Stimulated activated naive CD8-positive, alpha-beta T cell treated with anti-CD3 and anti-CD28 coated beads, Interleukin-15, amount 100 ng/mL, for 72 hours (primary cell): ENCODE results near the gene GSPT1.
"Not testable (repeated sequence)": the region's sequence is repeated elsewhere in the genome, so short reads cannot be mapped to it uniquely, and the experiment has no call there.

Source experiments
- ATAC-seq: fragments of 150-1000 bp; cut with Tn5 transposase; 2 replicates; pipeline ENCODE4 v1.10.0; 2021; ENCODE audit warnings: mild to moderate bottlenecking, moderate library complexity
- DNase-seq, 2 donors: peaks; one replicate each; pipeline ENCODE4 v3.0.0; 2021 to 2022
- H3K27ac Mint-ChIP-seq, 2 donors: one replicate each; pipeline ENCODE4 v1.8.0; 2022; ENCODE audit warnings: mild to moderate bottlenecking in 2 of 2, mixed read lengths in 2 of 2, moderate library complexity in 2 of 2
- H3K27me3 Mint-ChIP-seq: one replicate; pipeline ENCODE4 v1.8.0; 2022; ENCODE audit warnings: mixed read lengths
- H3K4me1 Mint-ChIP-seq: one replicate; pipeline ENCODE4 v1.8.0; 2022; ENCODE audit warnings: mild to moderate bottlenecking, mixed read lengths
- H3K4me3 Mint-ChIP-seq, 2 donors: one replicate each; pipeline ENCODE4 v1.8.0; 2022; ENCODE audit warnings: mild to moderate bottlenecking in 2 of 2, mixed read lengths in 2 of 2, moderate library complexity in 1 of 2
- H3K9me3 Mint-ChIP-seq, 2 donors: one replicate each; pipeline ENCODE4 v1.8.0; 2022; ENCODE audit warnings: mixed read lengths in 2 of 2

The GSPT1 gene

DNA sequence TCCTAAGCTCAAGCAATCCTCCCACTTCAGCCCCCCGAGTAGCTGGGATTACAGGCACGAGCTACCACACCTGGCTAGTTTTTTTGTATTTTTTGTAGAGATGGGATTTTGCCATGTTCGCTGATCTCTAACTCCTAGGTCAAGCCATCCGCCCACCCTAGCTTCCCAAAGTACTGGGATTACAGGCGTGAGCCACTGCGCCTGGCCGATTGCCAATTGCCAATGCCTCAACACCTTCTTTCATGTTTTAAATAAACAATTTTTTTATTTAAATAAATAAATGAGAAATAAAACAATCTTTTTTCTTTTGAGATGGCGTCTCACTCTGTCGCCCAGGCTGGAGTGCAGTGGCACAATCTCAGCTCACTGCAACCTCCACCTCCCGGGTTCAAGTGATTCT is 8.3 kb upstream of the GSPT1 start:
- not testable (repeated sequence) for H3K9me3 Mint-ChIP-seq, ATAC-seq, H3K27me3 Mint-ChIP-seq, H3K4me1 Mint-ChIP-seq, H3K4me3 Mint-ChIP-seq, DNase-seq, H3K27ac Mint-ChIP-seq

DNA sequence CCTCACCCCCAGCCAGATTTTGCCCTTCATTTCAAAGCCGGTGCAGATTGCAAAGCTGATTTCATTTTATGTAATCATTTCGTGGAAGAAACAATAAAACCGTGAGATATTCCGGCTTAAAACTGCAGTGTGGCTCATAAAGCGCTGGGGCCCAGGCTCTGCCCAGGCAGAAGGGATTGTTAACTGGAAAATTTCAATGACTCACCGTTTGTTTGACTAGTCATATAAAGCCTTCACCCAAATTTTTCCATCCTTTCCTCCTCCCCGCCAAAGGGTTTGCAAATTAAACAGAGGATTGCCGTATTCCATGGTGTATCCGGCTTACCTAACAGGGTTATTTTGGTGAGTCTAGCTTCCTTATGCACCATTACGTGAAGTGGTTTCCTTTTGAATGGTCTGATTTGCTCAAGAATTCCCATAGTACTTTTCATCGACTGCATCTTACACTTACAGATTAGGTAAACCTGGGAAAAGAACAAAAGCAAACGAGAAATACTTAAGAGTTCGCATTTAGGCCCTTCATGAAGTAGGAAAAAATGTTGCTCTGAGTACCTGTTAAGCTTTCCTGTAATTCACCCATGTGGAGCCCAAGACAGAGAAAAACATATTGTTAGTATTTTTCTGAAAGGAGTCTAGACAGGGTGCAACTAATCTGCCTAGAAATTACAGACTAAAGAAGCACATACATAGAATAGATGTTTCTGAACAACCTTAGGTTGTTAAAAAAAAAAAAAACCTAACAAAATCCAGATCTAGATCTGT is 949 bp upstream of the GSPT1 start:
- Mint-ChIP-seq H3K27ac (peak overlapping the region; percentile 84 to 95), H3K9me3 (no peaks in the 10 kb centered on the region), H3K27me3 (no peaks in the 10 kb centered on the region), H3K4me1 (peaks cover 37% of the 10 kb centered on the region), H3K4me3 (peak overlapping the region; percentile 90 to 91)
- ATAC-seq (no peak), DNase-seq (no peak)

DNA sequence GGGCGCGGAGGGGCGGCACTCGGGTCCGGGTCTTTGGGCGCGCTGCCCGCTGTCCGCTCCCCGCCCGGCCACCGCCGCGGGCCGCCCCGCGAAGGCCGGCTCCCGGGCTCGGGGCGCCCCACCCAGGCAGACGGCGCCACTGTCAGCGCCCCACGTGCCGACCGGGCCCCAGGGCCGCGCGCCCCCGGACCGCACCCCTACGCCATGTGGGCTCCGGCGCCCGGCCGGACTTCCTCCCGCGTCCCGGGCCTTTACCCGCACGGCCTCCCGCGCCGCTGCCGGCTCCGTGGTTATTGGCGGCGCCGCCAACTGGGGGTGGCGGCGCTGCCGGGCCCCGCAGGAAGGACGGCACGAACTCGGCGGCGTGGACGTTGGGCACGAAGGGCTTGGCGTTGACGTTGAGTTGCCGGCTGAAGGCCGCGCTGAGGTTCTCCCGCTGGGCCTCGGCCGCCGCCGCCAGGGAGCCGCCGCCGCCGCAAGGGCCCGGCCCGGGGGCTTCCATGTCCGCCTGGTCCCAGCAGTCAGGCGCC is 577 bp downstream of the GSPT1 start:
- DNase-seq (peak; percentile 51), ATAC-seq (peak; percentile 37)
- Mint-ChIP-seq H3K27me3 (no peaks in the 10 kb centered on the region), H3K27ac (peak overlapping the region in 1 of 2 donors; percentile 91), H3K4me1 (peaks cover 47% of the 10 kb centered on the region), H3K9me3 (no peaks in the 10 kb centered on the region), H3K4me3 (peak overlapping the region; percentile 93 to 97)

DNA sequence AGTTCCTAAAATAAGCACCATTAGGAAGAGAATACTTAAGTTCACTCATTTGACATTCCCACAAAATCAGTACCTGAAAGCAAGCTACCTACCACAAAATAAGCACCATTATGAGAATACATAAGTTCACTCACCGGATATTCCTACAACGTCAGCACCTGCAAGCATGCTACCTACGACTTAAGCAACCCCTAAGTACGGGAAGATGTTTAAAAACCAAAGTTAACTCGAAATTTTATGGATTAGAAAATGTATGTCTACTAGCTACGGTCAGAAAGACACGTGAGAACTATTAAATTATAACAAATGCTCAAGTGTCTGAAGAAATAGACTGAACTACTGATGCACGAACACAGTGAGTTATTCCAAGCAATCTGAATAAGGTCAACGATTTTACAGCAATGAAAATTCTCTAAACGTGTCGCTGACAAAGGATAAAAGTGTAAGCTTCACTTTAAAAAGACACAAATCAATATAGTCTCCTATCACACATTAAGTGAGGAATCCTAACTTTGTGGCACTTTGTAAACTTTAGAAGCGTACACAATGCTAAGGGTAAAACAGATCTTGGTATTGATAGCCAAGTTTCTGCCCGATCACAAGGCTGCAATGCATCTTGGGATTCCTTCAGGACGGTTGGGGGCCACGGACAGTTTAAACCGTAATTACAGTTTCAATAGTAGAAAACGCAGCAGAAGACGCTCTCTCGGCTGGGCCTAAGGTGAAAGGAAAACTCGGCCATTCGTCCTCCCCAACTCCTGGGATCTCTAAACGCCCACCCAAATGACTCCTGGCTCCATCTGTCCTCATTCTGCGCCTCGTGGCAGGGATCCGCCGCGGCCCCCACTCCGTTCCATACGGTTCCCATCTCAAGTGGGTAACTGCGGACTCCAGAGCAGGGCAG is 1.3 kb downstream of the GSPT1 start:
- Mint-ChIP-seq H3K4me1 (peaks cover 54% of the 10 kb centered on the region), H3K9me3 (no peaks in the 10 kb centered on the region), H3K4me3 (peak overlapping the region; percentile 93 to 97), H3K27ac (peak overlapping the region; percentile 91 to 93), H3K27me3 (no peaks in the 10 kb centered on the region)
- ATAC-seq (no peak), DNase-seq (peak; percentile 10 to 30)

DNA sequence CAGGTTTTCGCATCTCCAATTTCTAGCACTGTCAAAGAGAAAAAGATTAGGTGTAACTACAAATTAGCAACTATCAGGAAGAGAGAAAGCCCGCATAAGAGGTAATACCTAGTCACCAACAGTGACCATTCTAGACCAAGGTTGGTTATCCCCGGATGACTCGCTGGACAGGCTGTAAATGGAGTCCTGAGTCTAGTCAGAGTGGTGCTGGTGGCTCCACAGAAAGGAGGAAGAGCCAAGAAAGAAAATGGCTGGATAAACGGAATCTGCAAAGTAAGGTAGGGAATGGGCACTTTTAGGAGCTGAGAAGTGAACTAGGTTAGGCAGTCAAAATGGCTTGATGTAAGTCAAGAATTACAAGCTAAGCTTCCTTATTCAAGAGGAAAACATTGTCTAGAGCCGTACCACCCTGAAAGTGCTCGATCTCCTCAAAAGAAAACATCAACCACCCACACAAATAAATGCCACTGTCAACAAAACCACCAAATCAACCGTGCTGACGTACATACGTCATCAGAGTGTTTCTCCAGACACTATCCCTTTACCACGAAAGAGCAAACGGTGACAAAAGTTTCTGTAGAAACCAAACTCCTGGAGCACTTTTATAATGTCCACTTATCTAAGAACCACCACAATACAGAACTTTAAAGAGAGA is 2.2 kb downstream of the GSPT1 start:
- Mint-ChIP-seq H3K27ac (peak overlapping the region; percentile 91 to 93), H3K4me1 (peaks cover 59% of the 10 kb centered on the region), H3K27me3 (no peaks in the 10 kb centered on the region), H3K9me3 (no peaks in the 10 kb centered on the region), H3K4me3 (peak overlapping the region; percentile 93 to 97)
- ATAC-seq (no peak), DNase-seq (peak; percentile 12 to 33)

DNA sequence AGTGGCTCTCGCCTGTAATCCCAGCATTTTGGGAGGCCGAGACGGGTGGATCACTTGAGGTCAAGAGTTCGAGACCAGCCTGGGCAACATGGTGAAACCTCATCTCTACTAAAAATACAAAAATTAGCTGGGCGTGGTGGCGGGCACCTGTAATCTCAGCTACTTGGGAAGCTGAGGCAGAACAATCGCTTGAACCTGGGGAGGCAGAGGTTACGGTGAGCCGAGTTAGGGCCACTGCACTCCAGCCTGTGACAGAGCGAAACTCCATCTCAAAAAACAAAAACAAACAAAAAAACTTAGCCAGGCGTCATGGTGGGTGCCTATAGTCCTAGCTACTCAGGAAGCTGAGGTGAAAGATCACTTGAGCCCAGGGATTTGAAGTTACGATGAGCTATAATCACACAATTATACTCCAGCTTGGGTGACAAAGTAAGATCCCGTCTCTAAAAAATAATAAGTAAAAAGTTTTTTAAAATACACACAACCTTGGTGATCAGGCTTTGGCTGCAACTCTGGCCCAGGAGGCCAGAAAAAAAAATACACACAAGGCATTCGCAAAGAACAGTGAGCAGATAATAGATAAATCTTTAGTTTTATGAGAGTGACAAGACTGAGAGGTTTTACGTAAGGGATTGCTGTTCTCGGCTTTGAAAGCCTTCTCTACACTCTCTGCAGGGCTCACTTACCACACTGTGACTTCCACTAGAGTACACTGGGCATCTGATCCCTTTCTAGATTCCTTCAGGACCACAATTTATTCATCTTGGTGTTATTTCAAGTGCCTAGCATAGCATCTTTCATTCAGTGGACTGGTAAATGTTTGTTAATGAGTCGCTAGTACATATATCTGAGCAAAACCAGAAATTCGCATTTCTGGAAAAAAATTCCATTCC is 5.9 kb downstream of the GSPT1 start:
- Mint-ChIP-seq H3K4me1 (peaks cover 65% of the 10 kb centered on the region), H3K27me3 (no peaks in the 10 kb centered on the region), H3K4me3 (peak overlapping the region in 1 of 2 donors; percentile 47), H3K9me3 (no peaks in the 10 kb centered on the region), H3K27ac (no peak overlapping the region)
- ATAC-seq, result no peak
- no peak for DNase-seq

DNA sequence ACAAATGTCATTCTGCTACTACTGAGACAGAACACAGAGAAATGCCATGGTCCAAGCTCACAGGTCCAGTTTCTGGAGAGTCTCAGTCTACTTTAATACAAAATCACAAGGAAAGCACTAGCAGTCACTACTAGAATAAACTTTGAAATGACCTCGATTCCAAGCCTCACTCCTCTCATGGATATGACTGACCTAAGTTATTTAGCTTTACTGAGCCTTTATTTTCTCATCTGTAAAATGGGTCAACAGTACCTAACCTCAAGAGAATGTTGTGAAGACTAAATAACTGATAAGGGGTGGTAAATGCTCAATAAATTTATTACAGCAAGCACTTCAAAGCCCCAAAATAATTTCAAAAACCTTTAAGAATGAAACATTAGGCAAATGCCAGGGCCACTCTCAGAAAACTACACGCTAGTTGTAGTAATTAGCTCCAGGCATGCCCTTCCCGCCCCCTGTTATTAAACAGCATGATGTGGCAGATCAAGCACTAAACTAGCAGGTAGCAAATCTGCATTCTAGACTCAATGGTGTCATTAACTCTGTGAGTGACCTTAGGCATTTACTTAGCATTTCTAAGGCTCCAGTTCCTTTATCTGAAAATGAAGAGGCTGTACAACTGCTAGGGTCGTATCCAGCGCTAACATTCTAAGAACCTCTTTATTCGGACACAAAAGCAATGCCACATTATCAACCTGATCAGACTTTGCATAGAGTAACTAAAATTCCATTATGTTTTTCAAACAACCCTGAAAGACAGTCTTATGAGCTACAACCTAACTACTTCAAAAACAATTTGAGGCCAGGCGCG is 8.4 kb downstream of the GSPT1 start:
- no peaks in the 10 kb centered on the region for H3K9me3 Mint-ChIP-seq
- H3K27ac Mint-ChIP-seq, result peak overlapping the region in 1 of 2 donors; percentile 34
- peaks cover 68% of the 10 kb centered on the region for H3K4me1 Mint-ChIP-seq
- DNase-seq (no peak), ATAC-seq (no peak)
- no peak overlapping the region for H3K4me3 Mint-ChIP-seq
- no peaks in the 10 kb centered on the region for H3K27me3 Mint-ChIP-seq

DNA sequence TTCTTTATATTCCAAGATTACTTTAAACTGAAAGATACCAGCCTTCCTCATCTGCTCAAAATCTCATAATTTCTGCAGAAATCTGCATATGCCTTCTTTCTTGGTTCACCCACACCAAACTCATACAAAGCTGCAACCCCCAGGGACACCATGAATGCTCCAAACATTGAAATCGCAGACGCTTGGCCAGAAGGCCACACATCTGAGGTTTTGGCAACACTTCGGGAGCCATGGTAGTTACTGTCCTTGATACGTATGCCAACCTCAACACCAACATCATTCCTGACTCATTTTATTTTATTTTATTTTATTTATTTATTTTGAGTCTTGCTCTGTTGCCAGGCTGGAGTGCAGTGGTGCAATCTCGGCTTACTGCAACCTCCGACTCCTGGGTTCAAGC is 11.8 kb downstream of the GSPT1 start:
- H3K4me1 Mint-ChIP-seq, result peaks cover 68% of the 10 kb centered on the region
- no peaks in the 10 kb centered on the region for H3K27me3 Mint-ChIP-seq
- ATAC-seq (no peak), DNase-seq (no peak)
- no peak overlapping the region for H3K27ac Mint-ChIP-seq
- H3K4me3 Mint-ChIP-seq, result no peak overlapping the region
- no peaks in the 10 kb centered on the region for H3K9me3 Mint-ChIP-seq

DNA sequence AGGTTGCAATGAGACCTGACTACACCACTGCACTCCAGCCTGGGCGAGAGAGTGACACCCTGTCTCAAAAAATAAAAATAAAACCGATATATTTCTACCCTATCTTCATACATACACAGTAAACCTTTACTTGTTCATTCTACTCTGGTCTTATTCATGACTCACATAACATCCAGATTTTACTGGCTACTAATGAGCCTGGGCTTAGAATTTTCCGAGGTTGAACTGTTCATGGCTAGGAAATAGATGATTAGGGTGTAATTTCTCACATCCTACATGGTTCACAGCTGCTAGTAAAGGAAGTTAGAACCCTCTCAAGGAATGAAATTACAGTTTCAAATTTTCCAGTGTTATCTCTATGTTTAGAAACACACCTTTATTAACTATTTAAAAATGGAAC is 14.7 kb downstream of the GSPT1 start:
- H3K27me3 Mint-ChIP-seq, result no peaks in the 10 kb centered on the region
- no peaks in the 10 kb centered on the region for H3K9me3 Mint-ChIP-seq
- H3K4me1 Mint-ChIP-seq, result peaks cover 72% of the 10 kb centered on the region
- no peak overlapping the region for H3K4me3 Mint-ChIP-seq
- DNase-seq (no peak), ATAC-seq (peak; percentile 66)
- peak overlapping the region in 1 of 2 donors; percentile 19 for H3K27ac Mint-ChIP-seq

DNA sequence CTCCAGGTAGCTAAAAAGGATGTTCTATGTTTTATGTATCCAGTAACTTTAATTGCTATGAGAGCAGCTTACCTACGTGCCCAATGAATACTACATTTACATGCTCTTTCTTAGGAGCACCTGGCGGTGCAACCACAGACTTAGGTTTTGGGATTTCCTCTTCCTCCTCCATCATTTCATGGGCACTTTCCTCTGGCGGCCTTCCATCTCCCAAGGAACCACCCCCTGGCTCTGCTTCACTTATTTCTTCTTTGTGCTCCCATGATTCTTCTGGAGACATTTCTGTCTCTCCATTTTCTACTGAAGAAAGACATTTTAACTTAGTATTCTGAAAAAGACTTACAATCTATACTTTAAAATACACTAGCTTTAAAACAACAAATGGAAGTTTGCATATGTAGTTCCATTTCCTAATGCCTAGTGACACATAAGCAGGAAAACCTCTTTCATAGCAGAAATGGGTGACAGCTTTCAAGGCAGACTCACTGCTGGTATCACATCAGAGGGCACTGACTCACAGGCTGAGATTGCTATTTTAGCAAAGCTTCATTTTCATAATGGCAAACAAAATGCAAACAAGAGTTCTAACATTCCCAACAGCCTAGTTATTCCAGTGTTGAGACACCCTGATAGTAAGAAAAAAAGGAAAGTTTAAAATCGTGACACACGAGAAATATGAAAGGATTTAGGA is 19.1 kb downstream of the GSPT1 start:
- peaks cover 39% of the 10 kb centered on the region for H3K4me1 Mint-ChIP-seq
- ATAC-seq (no peak), DNase-seq (no peak)
- H3K27me3 Mint-ChIP-seq, result no peaks in the 10 kb centered on the region
- H3K4me3 Mint-ChIP-seq, result no peak overlapping the region
- peak overlapping the region in 1 of 2 donors; percentile 30 for H3K27ac Mint-ChIP-seq
- H3K9me3 Mint-ChIP-seq, result no peaks in the 10 kb centered on the region

DNA sequence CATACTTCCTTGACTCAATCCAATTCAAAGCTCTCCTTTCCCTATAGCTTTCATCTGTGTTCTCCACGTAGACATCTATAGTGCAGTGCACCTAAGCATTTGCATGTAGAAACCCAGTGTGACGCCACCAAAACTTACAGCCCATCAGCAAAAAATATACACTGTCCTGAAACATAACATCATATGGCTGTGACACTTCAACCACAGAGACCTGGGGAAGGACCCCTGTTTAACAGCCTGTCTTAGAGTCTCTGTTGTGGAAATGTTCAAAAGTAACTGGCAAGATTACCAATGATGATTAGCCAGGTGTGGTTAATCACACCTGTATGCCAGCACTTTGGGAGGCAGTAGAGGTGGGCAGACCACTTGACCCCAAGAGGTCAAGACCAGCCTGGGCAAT is 22.2 kb downstream of the GSPT1 start:
- H3K4me1 Mint-ChIP-seq, result peaks cover 13% of the 10 kb centered on the region
- no peaks in the 10 kb centered on the region for H3K9me3 Mint-ChIP-seq
- no peaks in the 10 kb centered on the region for H3K27me3 Mint-ChIP-seq
- H3K4me3 Mint-ChIP-seq, result no peak overlapping the region
- ATAC-seq (no peak), DNase-seq (no peak)
- peak overlapping the region in 1 of 2 donors; percentile 53 for H3K27ac Mint-ChIP-seq

DNA sequence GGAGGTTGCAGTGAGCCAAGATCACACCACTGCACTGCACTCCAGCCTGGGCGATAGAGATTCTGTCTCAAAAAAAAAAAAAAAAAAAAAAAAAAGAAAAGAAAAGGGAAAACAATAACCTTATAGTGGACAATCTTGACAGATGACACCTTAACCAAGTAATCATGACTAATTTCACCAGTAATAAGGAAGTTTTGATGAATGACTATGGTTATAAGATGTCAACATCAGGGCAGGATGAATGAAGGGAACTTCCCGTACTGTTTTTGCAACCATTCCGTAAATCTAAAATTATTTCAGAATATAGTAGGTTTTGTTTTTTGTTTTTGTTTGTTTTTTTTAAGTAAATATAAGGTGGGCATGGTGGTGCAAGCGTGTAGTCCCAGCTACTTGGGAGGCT is 23.0 kb downstream of the GSPT1 start:
- Mint-ChIP-seq H3K27me3 (no peaks in the 10 kb centered on the region), H3K4me1 (peaks cover 5% of the 10 kb centered on the region), H3K27ac (no peak overlapping the region), H3K9me3 (no peaks in the 10 kb centered on the region), H3K4me3 (no peak overlapping the region)
- ATAC-seq, result no peak
- DNase-seq, result no peak

DNA sequence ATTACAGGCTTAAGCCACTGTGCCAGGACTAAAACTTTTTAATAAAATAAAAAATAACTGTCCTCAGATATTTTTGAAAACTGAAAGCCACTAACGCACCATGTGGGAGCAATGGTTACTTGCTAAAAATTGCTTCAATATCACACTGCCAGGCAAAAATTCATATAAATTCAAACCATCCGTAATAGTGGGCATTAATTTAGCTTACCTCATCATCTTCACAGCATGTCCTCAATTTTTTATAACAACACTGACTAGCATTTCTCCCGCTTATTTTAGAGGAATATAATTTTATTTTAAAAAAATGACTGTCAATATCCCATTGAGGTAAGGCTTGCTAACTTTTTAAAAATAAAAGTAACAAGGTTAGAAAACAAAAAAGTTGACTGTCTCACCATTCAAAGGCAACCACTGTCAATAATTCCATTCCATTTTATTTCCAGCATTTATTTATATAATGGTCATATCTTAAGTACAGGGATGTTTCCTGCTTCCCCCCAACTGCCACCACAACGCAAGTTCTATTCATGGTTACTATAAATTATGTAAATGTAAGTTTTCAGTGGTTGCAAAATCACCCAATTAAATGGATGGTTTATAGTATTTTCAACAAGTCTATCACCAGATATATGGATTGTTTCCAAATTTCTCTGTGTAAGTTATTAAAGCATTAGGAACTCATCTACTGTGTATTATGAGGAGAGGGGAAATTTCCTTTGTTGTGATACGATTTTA is 25.4 kb downstream of the GSPT1 start:
- no peak overlapping the region for H3K4me3 Mint-ChIP-seq

More for the DNA sequence above, 25.4 kb downstream of the GSPT1 start:
- Mint-ChIP-seq H3K4me1 (no peaks in the 10 kb centered on the region), H3K27me3 (no peaks in the 10 kb centered on the region), H3K27ac (no peak overlapping the region), H3K9me3 (no peaks in the 10 kb centered on the region)
- ATAC-seq (no peak), DNase-seq (no peak)
